Measurements from ENCODE around the gene DTD1.

- TF ChIP-seq CTCF (IDR thresholded peaks at IDR 0.05; ENCODE audit: low read length) (no peak), EZH2 (IDR thresholded peaks at IDR 0.05; ENCODE audit: borderline replicate concordance, low read length) (no peak)
Measured at GRCh38 chr20:18774207-18774606, 186.4 kb downstream of the DTD1 start.
